Measurements from ENCODE around the gene PRKCE. TPM values are rescaled to one million over a fixed set of nuclear protein-coding genes. Genes with fewer than 3 reads are reported as not detected.

The PRKCE gene
- total and polyA plus RNA-seq, 3 donors from 2014 or later, result 27.4 to 35.8 (median 33.1) TPM

- H3K4me1 ChIP-seq, result no peaks in the 10 kb centered on the region
- no peak overlapping the region for H3K27ac ChIP-seq
- WGBS, 2 donors, result 33 to 53% methylated on average over 2 of the region's 2 CpGs
- no peaks in the 10 kb centered on the region for H3K9me3 ChIP-seq
- no peaks in the 10 kb centered on the region for H3K27me3 ChIP-seq
- no peaks in the 10 kb centered on the region for H3K36me3 ChIP-seq (ENCODE audit: low read depth, missing control alignments)
- H3K4me3 ChIP-seq, result no peak overlapping the region
- intact Hi-C loops (cut with DNase I; ENCODE audit: low total_unique reads), result no loop called here
- TF ChIP-seq POLR2A (IDR thresholded peaks at IDR 0.05), result no peak
- TF ChIP-seq, protein P1, sequence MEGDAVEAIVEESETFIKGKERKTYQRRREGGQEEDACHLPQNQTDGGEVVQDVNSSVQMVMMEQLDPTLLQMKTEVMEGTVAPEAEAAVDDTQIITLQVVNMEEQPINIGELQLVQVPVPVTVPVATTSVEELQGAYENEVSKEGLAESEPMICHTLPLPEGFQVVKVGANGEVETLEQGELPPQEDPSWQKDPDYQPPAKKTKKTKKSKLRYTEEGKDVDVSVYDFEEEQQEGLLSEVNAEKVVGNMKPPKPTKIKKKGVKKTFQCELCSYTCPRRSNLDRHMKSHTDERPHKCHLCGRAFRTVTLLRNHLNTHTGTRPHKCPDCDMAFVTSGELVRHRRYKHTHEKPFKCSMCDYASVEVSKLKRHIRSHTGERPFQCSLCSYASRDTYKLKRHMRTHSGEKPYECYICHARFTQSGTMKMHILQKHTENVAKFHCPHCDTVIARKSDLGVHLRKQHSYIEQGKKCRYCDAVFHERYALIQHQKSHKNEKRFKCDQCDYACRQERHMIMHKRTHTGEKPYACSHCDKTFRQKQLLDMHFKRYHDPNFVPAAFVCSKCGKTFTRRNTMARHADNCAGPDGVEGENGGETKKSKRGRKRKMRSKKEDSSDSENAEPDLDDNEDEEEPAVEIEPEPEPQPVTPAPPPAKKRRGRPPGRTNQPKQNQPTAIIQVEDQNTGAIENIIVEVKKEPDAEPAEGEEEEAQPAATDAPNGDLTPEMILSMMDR (IDR thresholded peaks at IDR 0.05), result no peak
- DNase-seq, result no peak
Measured at GRCh38 chr2:45724335-45724734, 72.9 kb downstream of the PRKCE start.

DNA sequence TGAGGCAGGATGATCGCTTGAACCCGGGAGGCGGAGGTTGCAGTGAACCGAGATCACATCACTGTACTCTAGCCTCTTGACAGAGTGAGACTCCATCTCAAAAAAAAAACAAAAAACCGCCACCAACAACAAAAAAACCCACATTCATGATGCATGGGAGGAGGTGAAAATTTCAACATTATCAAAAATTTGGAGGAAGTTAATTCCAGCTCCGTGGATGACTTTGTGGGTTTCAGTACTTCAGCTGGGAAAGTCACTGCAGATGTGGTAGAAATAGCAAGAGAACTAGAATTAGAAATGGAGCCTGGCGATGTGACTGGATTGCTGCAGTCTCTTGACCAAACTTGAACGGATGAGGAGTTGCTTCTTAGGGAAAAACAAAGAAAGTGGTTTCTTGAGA, 74.3 kb downstream of the PRKCE start:
- TF ChIP-seq, protein P1 (IDR thresholded peaks at IDR 0.05), result no peak
- no peak for TF ChIP-seq POLR2A (IDR thresholded peaks at IDR 0.05)
- Histone ChIP-seq H3K4me1 (no peaks in the 10 kb centered on the region), H3K27me3 (no peaks in the 10 kb centered on the region), H3K4me3 (no peak overlapping the region), H3K9me3 (no peaks in the 10 kb centered on the region), H3K36me3 (ENCODE audit: low read depth, missing control alignments) (no peaks in the 10 kb centered on the region), H3K27ac (no peak overlapping the region)
- 91 to 95% methylated on average over 8 of the region's 8 CpGs for WGBS, 2 donors
- intact Hi-C loops (cut with DNase I; ENCODE audit: low total_unique reads), result no loop called here
- DNase-seq, result no peak

DNA sequence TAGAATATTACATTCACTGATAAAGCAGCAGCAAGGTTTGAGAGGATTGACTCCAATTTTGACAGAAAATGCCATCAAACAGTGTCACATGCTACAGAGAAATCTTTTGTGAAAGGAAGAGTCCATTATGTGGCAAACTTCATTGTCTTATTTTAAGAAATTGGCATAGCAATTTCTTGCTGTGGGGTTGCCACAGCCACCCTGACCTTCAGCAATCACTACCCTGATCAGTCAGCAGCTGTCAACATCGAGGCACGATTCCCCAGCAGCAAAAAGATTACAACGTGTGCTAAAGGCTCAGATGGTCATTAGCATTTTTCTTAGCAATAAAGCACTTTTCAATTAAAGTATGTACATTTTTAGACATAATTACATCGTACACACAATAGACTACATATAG, 74.7 kb downstream of the PRKCE start:
- H3K9me3 ChIP-seq, result no peaks in the 10 kb centered on the region
- no peak overlapping the region for H3K27ac ChIP-seq
- 68 to 84% methylated on average over 4 of the region's 4 CpGs for WGBS, 2 donors
- intact Hi-C loops (cut with DNase I; ENCODE audit: low total_unique reads), result no loop called here
- H3K4me3 ChIP-seq, result no peak overlapping the region
- no peaks in the 10 kb centered on the region for H3K4me1 ChIP-seq
- DNase-seq, result no peak
- no peak for TF ChIP-seq POLR2A (IDR thresholded peaks at IDR 0.05)
- TF ChIP-seq, protein P1 (IDR thresholded peaks at IDR 0.05), result no peak
- no peaks in the 10 kb centered on the region for H3K36me3 ChIP-seq (ENCODE audit: low read depth, missing control alignments)
- no peaks in the 10 kb centered on the region for H3K27me3 ChIP-seq

DNA sequence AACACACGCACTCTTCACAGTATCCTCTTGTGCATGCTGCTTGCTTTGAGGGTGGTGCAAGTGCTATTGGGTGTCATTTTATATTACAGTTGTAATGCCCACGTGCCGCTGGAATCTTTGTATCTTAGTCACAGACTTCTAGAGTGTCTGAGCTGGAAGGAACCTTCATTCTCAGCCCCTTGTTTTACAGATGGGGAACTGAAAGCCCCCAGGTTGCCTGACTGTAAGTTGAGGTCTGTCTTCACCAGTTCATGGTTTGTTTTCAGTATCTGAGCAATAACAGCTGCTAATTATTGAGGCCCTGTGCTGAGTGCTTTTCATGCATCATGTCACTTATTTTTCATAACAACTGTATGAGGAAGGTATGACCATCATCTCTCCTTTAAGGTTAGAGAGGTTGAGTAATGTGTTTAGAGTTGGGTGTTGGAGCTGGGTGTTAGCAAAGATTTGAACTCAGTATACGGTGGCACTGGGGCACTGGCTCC, 77.0 kb downstream of the PRKCE start:
- Histone ChIP-seq H3K4me3 (no peak overlapping the region), H3K9me3 (no peaks in the 10 kb centered on the region), H3K27me3 (no peaks in the 10 kb centered on the region), H3K36me3 (ENCODE audit: low read depth, missing control alignments) (no peaks in the 10 kb centered on the region), H3K4me1 (no peaks in the 10 kb centered on the region), H3K27ac (no peak overlapping the region)
- intact Hi-C loops (cut with DNase I; ENCODE audit: low total_unique reads), result no loop called here
- TF ChIP-seq, protein P1 (IDR thresholded peaks at IDR 0.05), result no peak
- TF ChIP-seq POLR2A (IDR thresholded peaks at IDR 0.05), result no peak
- DNase-seq, result no peak
- WGBS, 2 donors, result 87 to 92% methylated on average over 4 of the region's 4 CpGs

DNA sequence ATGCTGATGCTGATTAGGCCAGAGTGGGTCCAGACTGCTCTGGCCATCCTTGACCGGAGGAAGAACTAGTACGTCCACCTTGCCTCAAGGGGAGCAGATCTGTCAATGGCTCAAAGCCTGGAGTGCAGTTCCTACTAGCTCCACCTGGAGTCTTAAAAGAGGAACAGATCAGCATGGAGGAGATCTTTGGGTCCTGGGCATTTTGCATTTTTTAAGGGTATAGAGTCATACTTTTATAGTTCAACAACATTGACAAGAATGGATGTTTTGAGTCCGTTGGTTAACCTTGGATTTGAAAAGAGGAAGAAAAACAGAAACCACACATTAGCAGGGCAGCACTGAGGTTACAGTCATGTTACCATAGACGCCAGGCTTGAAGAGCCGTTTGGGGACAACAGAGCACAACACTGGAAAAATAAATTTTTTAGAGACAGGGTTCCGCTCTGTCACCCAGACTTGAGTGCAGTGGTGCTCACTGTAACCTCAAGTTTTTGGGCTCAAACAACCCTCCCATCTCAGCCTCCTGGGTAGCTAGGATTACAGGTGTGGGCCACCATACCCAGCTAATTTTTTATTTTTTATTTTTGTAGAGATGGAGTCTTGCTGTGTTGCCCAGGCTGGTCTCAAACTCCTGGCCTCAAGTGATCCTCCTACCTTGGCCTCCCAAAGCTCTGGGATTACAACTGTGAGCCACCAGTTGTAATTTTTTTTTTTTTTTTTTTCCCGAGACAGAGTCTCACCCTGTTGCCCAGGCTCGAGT, 78.5 kb downstream of the PRKCE start:
- Histone ChIP-seq H3K36me3 (ENCODE audit: low read depth, missing control alignments) (no peaks in the 10 kb centered on the region), H3K9me3 (no peaks in the 10 kb centered on the region), H3K4me3 (no peak overlapping the region), H3K27me3 (no peaks in the 10 kb centered on the region), H3K27ac (no peak overlapping the region), H3K4me1 (no peaks in the 10 kb centered on the region)
- DNase-seq, result no peak
- no peak for TF ChIP-seq POLR2A (IDR thresholded peaks at IDR 0.05)
- TF ChIP-seq, protein P1 (IDR thresholded peaks at IDR 0.05), result peak in 1 of 3 experiments; percentile 17
- intact Hi-C loops (cut with DNase I; ENCODE audit: low total_unique reads), result no loop called here
- 84 to 93% methylated on average over 8 of the region's 8 CpGs for WGBS, 2 donors
